Upper lobe of left lung (tissue), 4 donors: Measurements from ENCODE around the gene ZNF70.

Source experiments
- POLR2A ChIP-seq, 4 donors: fragments of 450-650 bp; IDR thresholded peaks; one replicate each; pipeline ENCODE4 v1.5.1; 2016 to 2017; ENCODE audit warnings: antibody characterized with exemption in 4 of 4, mild to moderate bottlenecking in 2 of 4
- TF ChIP-seq, protein P1 (sequence below), 6 experiments: fragments of 450-650 bp in 4 of 6; fragments of 200-600 bp in 2 of 6; sonication (generic) in 2 of 6; IDR thresholded peaks; one replicate each; pipeline ENCODE4 v1.5.1; 2016 to 2019; ENCODE audit warnings: antibody characterized with exemption in 6 of 6

DNA sequence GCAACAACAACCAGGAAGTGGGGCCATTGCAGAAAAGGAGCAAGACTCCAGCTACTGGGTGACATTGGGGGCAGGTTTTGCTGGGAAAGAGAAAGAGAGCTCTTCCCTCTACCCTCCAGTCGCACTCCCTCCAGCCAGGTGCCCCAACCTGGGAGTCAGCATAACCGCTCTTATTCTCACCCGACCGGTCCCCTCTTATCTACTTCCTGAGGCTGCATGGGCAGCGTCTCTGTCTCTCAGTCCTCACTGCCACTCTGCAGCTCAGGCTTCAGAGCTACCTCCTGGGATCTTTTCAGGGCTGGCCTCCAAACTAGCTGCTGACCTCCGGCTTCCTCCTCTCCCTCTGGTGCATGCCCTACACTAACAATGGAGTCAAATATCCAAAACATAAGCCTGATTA is 5.1 kb downstream of the ZNF70 start:
- no peak for TF ChIP-seq POLR2A (IDR thresholded peaks at IDR 0.05)
- TF ChIP-seq, protein P1, sequence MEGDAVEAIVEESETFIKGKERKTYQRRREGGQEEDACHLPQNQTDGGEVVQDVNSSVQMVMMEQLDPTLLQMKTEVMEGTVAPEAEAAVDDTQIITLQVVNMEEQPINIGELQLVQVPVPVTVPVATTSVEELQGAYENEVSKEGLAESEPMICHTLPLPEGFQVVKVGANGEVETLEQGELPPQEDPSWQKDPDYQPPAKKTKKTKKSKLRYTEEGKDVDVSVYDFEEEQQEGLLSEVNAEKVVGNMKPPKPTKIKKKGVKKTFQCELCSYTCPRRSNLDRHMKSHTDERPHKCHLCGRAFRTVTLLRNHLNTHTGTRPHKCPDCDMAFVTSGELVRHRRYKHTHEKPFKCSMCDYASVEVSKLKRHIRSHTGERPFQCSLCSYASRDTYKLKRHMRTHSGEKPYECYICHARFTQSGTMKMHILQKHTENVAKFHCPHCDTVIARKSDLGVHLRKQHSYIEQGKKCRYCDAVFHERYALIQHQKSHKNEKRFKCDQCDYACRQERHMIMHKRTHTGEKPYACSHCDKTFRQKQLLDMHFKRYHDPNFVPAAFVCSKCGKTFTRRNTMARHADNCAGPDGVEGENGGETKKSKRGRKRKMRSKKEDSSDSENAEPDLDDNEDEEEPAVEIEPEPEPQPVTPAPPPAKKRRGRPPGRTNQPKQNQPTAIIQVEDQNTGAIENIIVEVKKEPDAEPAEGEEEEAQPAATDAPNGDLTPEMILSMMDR (IDR thresholded peaks at IDR 0.05) = no peak
